Panc1 (cell line): ENCODE results near the gene UCP3. TPM values are rescaled to one million over a fixed set of nuclear protein-coding genes. Genes with fewer than 3 reads are reported as not detected.

Experiments
- ATAC-seq: fragments of 200-7000 bp; cut with Tn5 transposase; 2 replicates; pipeline ENCODE4 v1.9.1; 2020; ENCODE audit warnings: mild to moderate bottlenecking, moderate library complexity
- BruUV-seq: library from RNA; stranded (reverse); fragments of 400-500 nt; replicated peaks from 2 replicates; lab custom pipeline; 2021; lab: Mats Ljungman, UMichigan
- CTCF ChIA-PET: fragments of 300-600 bp; sonication (Branson Sonifier 250); formaldehyde crosslinking; loops from one replicate; lab custom pipeline; 2022; ENCODE audit warnings: antibody characterized with exemption; lab: Charles Lee
- POLR2A ChIA-PET: fragments of 300-600 bp; sonication (Branson Sonifier 250); formaldehyde crosslinking; loops from one replicate; lab custom pipeline; 2022; ENCODE audit warnings: antibody characterized with exemption; lab: Charles Lee
- DNase-seq: peaks from one replicate; pipeline ENCODE4 v3.0.0-alpha.2; 2010; ENCODE audit warnings: low read depth, low spot score
- H3K27ac ChIP-seq: 2 replicates; pipeline ENCODE4 v1.5.1; 2011; ENCODE audit warnings: mild to moderate bottlenecking, low read length, inconsistent platforms
- H3K27me3 ChIP-seq: fragments of 200-500 bp; sonication (Bioruptor generic); 2 replicates; pipeline ENCODE4 v1.6.0; 2014; ENCODE audit warnings: low read length, inconsistent platforms; ENCODE audit not compliant: control insufficient read depth, insufficient read depth
- H3K36me3 ChIP-seq: fragments of 200-500 bp; sonication (Bioruptor generic); 2 replicates; pipeline ENCODE4 v1.5.1; 2014; ENCODE audit warnings: inconsistent platforms, mild to moderate bottlenecking, low read length, moderate library complexity; ENCODE audit not compliant: control insufficient read depth, insufficient read depth
- H3K4me1 ChIP-seq: 2 replicates; pipeline ENCODE4 v1.5.1; 2011; ENCODE audit warnings: inconsistent platforms, mild to moderate bottlenecking, low read length, moderate library complexity; ENCODE audit not compliant: control insufficient read depth, insufficient read depth
- H3K4me3 ChIP-seq, 2 experiments: 2 replicates each; pipeline ENCODE4 v1.5.1; 2011 to 2012; ENCODE audit warnings: low read depth in 2 of 2, low read length in 2 of 2, mild to moderate bottlenecking in 2 of 2, inconsistent platforms in 1 of 2, moderate library complexity in 1 of 2
- H3K9me3 ChIP-seq: fragments of 200-500 bp; sonication (Bioruptor generic); 2 replicates; pipeline ENCODE4 v1.5.1; 2014; ENCODE audit warnings: low read depth, mild to moderate bottlenecking, inconsistent platforms, low read length, moderate library complexity; ENCODE audit not compliant: control insufficient read depth, insufficient read depth
- POLR2AphosphoS5 ChIP-seq: IDR thresholded peaks from 2 replicates; pipeline ENCODE4 v1.6.1; 2012; ENCODE audit warnings: mild to moderate bottlenecking, low read depth, low read length, moderate library complexity
- REST ChIP-seq, 2 experiments: IDR thresholded peaks; 2 replicates each; pipeline ENCODE4 v1.6.1; 2011 to 2012; ENCODE audit warnings: low read depth in 2 of 2, control low read depth in 1 of 2, low read length in 1 of 2, mild to moderate bottlenecking in 1 of 2, moderate library complexity in 1 of 2; ENCODE audit not compliant: insufficient read depth in 1 of 2
- SIN3A ChIP-seq: IDR thresholded peaks from 2 replicates; pipeline ENCODE4 v1.6.1; 2012; ENCODE audit warnings: low read depth, mild to moderate bottlenecking, low read length, moderate library complexity, borderline replicate concordance; ENCODE audit not compliant: insufficient read depth
- TCF7L2 ChIP-seq: IDR thresholded peaks from 2 replicates; pipeline ENCODE4 v1.6.1; 2011; ENCODE audit warnings: mild to moderate bottlenecking, low read depth, low read length, inconsistent platforms
- in situ Hi-C: cut with HindIII; loops from 2 replicates; pipeline ENCODE4 v1.10.0; 2016; ENCODE audit warnings: low sequenced_read_pairs, low pct_unique_long_range_greater_than_20kb
- intact Hi-C: fragments of 100-400 bp; cut with micrococcal nuclease; formaldehyde crosslinking; loops from one replicate; pipeline ENCODE4 v1.10.0; 2022; ENCODE audit not compliant: unreplicated experiment
- total RNA-seq: library from RNA; stranded (reverse); gene quantifications from one replicate; pipeline ENCODE4 v1.2.1, GENCODE V29; 2021; ENCODE audit not compliant: unreplicated experiment
- TF ChIP-seq, protein P1 (sequence below): fragments of 450-650 bp; IDR thresholded peaks from 2 replicates; pipeline ENCODE4 v1.5.1; 2017; ENCODE audit warnings: mild to moderate bottlenecking

UCP3 gene
- total RNA-seq, 1 experiment from 2014 or later, result 0.46 TPM

- intact Hi-C loops, result no loop called here
- CTCF ChIA-PET, result interaction anchor here (0.6 kb wide), 1 partner anchor 1124 kb away, joined by 5 read pairs; no protein-coding TSS in a partner anchor
These were observed 6.0 kb upstream of the UCP3 start for GRCh38 chr11:74014880-74015279.

DNA sequence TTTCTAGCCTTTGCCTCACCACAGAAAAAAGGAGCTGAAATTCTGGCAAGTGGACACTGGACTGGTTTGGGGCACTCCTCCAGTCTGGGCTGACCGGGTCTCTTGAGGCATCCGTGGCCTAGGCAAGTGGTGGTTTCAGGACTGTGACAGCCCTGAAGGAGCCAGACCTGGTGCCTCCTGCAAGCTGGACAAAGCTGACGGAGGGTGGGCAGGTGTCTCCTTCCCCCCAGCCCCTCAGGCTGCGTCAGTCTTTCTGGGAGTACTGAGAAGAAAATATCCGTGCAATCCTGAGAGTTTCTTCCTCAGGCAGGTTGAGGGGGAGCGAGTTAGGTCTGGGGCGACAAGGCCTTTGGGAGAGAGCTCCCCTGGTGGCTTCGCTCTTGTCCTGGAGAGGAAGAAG lies 4.3 kb upstream of the UCP3 start:
- CTCF ChIA-PET, result no interaction called here
- BruUV-seq, result no TSS peak

More at GRCh38 chr11:74014880-74015279, 6.0 kb upstream of the UCP3 start:
- POLR2A ChIA-PET, result no interaction called here
- H3K27ac ChIP-seq, result no peak overlapping the region
- no peak overlapping the region for H3K4me3 ChIP-seq
- H3K9me3 ChIP-seq, result no peaks in the 10 kb centered on the region
- ATAC-seq, result no peak
- no peaks in the 10 kb centered on the region for H3K27me3 ChIP-seq
- no TSS peak for BruUV-seq
- TF ChIP-seq REST (IDR thresholded peaks at IDR 0.05; ENCODE audit: insufficient read depth in 1 of 2, low read depth in 2 of 2, low read length in 1 of 2) (no peak), TCF7L2 (no peak), POLR2AphosphoS5 (no peak), SIN3A (no peak)
- TF ChIP-seq, protein P1, sequence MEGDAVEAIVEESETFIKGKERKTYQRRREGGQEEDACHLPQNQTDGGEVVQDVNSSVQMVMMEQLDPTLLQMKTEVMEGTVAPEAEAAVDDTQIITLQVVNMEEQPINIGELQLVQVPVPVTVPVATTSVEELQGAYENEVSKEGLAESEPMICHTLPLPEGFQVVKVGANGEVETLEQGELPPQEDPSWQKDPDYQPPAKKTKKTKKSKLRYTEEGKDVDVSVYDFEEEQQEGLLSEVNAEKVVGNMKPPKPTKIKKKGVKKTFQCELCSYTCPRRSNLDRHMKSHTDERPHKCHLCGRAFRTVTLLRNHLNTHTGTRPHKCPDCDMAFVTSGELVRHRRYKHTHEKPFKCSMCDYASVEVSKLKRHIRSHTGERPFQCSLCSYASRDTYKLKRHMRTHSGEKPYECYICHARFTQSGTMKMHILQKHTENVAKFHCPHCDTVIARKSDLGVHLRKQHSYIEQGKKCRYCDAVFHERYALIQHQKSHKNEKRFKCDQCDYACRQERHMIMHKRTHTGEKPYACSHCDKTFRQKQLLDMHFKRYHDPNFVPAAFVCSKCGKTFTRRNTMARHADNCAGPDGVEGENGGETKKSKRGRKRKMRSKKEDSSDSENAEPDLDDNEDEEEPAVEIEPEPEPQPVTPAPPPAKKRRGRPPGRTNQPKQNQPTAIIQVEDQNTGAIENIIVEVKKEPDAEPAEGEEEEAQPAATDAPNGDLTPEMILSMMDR, result no peak
- H3K36me3 ChIP-seq, result no peaks in the 10 kb centered on the region
- in situ Hi-C loops, result no loop called here
- no peak for DNase-seq
- H3K4me1 ChIP-seq, result no peaks in the 10 kb centered on the region

More for the DNA sequence above, 4.3 kb upstream of the UCP3 start:
- TF ChIP-seq, protein P1, result no peak
- no peak for TF ChIP-seq TCF7L2
- no peak for TF ChIP-seq POLR2AphosphoS5
- no peak for TF ChIP-seq REST (IDR thresholded peaks at IDR 0.05; ENCODE audit: insufficient read depth in 1 of 2, low read depth in 2 of 2, low read length in 1 of 2)
- no peak for TF ChIP-seq SIN3A
- Histone ChIP-seq H3K27ac (no peak overlapping the region), H3K36me3 (no peaks in the 10 kb centered on the region), H3K27me3 (no peaks in the 10 kb centered on the region), H3K4me1 (no peaks in the 10 kb centered on the region), H3K4me3 (no peak overlapping the region), H3K9me3 (no peaks in the 10 kb centered on the region)
- DNase-seq (no peak), ATAC-seq (no peak)
- in situ Hi-C loops (no loop called here), intact Hi-C loops (no loop called here)
- POLR2A ChIA-PET, result no interaction called here
